H9 (cell line): ENCODE results near the gene TBX1. TPM values are rescaled to one million over a fixed set of nuclear protein-coding genes. Genes with fewer than 3 reads are reported as not detected.

ENCODE experiments used
- DNase-seq: peaks from one replicate; pipeline ENCODE4 v3.0.0-alpha.2; 2017
- H2AFZ ChIP-seq: one replicate; pipeline ENCODE4 v1.6.1; 2013; ENCODE audit warnings: mild to moderate bottlenecking, low read length, control low read depth, moderate library complexity
- H2AK5ac ChIP-seq: 2 replicates; pipeline ENCODE4 v1.6.1; 2013; ENCODE audit warnings: low read length, control low read depth, mixed read lengths; ENCODE audit not compliant: insufficient read length
- H2BK120ac ChIP-seq: one replicate; pipeline ENCODE4 v1.6.1; 2013; ENCODE audit warnings: low read depth, mild to moderate bottlenecking, low read length, control low read depth, inconsistent platforms; ENCODE audit not compliant: poor library complexity, severe bottlenecking
- H2BK12ac ChIP-seq: 2 replicates; pipeline ENCODE4 v1.6.1; 2013; ENCODE audit warnings: low read length, control low read depth, mixed read lengths, low read depth; ENCODE audit not compliant: insufficient read length
- H2BK15ac ChIP-seq: 2 replicates; pipeline ENCODE4 v1.6.1; 2013; ENCODE audit warnings: low read depth, low read length, control low read depth
- H2BK20ac ChIP-seq: one replicate; pipeline ENCODE4 v1.6.1; 2013; ENCODE audit warnings: low read depth, mild to moderate bottlenecking, low read length, control low read depth, inconsistent platforms; ENCODE audit not compliant: poor library complexity, severe bottlenecking
- H2BK5ac ChIP-seq: 2 replicates; pipeline ENCODE4 v1.6.1; 2013; ENCODE audit warnings: low read length, control low read depth, mixed read lengths; ENCODE audit not compliant: insufficient read length
- H3K14ac ChIP-seq: 2 replicates; pipeline ENCODE4 v1.6.1; 2013; ENCODE audit warnings: low read length, control low read depth; ENCODE audit not compliant: insufficient read depth
- H3K18ac ChIP-seq: 2 replicates; pipeline ENCODE4 v1.6.1; 2013; ENCODE audit warnings: low read depth, mild to moderate bottlenecking, mixed read lengths, low read length, control low read depth; ENCODE audit not compliant: insufficient read length
- H3K23ac ChIP-seq: 2 replicates; pipeline ENCODE4 v1.6.1; 2013; ENCODE audit warnings: low read length, control low read depth, mixed read lengths, low read depth; ENCODE audit not compliant: insufficient read length
- H3K23me2 ChIP-seq: 2 replicates; pipeline ENCODE4 v1.6.1; 2013; ENCODE audit warnings: low read depth, mild to moderate bottlenecking, mixed read lengths, low read length, control low read depth; ENCODE audit not compliant: insufficient read length, poor library complexity, severe bottlenecking
- H3K27ac ChIP-seq: 2 replicates; pipeline ENCODE4 v1.5.1; 2013; ENCODE audit warnings: low read length, control low read depth, mixed read lengths, low read depth; ENCODE audit not compliant: insufficient read length
- H3K27me3 ChIP-seq: 2 replicates; pipeline ENCODE4 v1.6.1; 2013; ENCODE audit warnings: low read length, control low read depth, inconsistent platforms; ENCODE audit not compliant: insufficient read depth
- H3K4ac ChIP-seq: 2 replicates; pipeline ENCODE4 v1.6.1; 2013; ENCODE audit warnings: low read depth, mild to moderate bottlenecking, control low read depth, inconsistent platforms, low read length, moderate library complexity
- H3K4me1 ChIP-seq: 2 replicates; pipeline ENCODE4 v1.6.1; 2013; ENCODE audit warnings: low read length, control low read depth, inconsistent platforms; ENCODE audit not compliant: insufficient read depth
- H3K4me2 ChIP-seq: 2 replicates; pipeline ENCODE4 v1.6.1; 2013; ENCODE audit warnings: low read length, control low read depth, mixed read lengths; ENCODE audit not compliant: insufficient read length, insufficient read depth
- H3K56ac ChIP-seq: 2 replicates; pipeline ENCODE4 v1.6.1; 2013; ENCODE audit warnings: low read depth, mild to moderate bottlenecking, mixed read lengths, low read length, control low read depth; ENCODE audit not compliant: insufficient read length
- H3K79me1 ChIP-seq: 2 replicates; pipeline ENCODE4 v1.6.1; 2013; ENCODE audit warnings: low read depth, mild to moderate bottlenecking, moderate library complexity, low read length, control low read depth, inconsistent platforms; ENCODE audit not compliant: insufficient read depth, poor library complexity, severe bottlenecking
- H3K79me2 ChIP-seq: 2 replicates; pipeline ENCODE4 v1.6.1; 2013; ENCODE audit warnings: low read length, control low read depth, inconsistent platforms; ENCODE audit not compliant: insufficient read depth
- H3K9ac ChIP-seq: 2 replicates; pipeline ENCODE4 v1.6.1; 2013; ENCODE audit warnings: low read length, control low read depth, mixed read lengths; ENCODE audit not compliant: insufficient read length; ENCODE audit errors: extremely low read depth
- H3K9me3 ChIP-seq: one replicate; pipeline ENCODE4 v1.6.1; 2013; ENCODE audit warnings: low read depth, low read length, inconsistent platforms; ENCODE audit not compliant: control insufficient read depth
- H3T11ph ChIP-seq: one replicate; pipeline ENCODE4 v1.6.1; 2013; ENCODE audit warnings: mild to moderate bottlenecking, low read length, control low read depth, inconsistent platforms
- H4K20me1 ChIP-seq: one replicate; pipeline ENCODE4 v1.6.1; 2013; ENCODE audit not compliant: control insufficient read depth, insufficient read length, insufficient read depth
- H4K5ac ChIP-seq: 2 replicates; pipeline ENCODE4 v1.6.1; 2013; ENCODE audit warnings: low read depth, mild to moderate bottlenecking, mixed read lengths, low read length, control low read depth; ENCODE audit not compliant: insufficient read length
- H4K8ac ChIP-seq: replicated peaks from 2 replicates; pipeline ENCODE4 v1.6.1; 2013; ENCODE audit warnings: low read length, control low read depth, mixed read lengths, low read depth; ENCODE audit not compliant: insufficient read length
- H4K91ac ChIP-seq: 2 replicates; pipeline ENCODE4 v1.6.1; 2013; ENCODE audit warnings: low read depth, mild to moderate bottlenecking, moderate library complexity, mixed read lengths, low read length, control low read depth; ENCODE audit not compliant: insufficient read length
- H3K27ac Mint-ChIP-seq, 3 experiments: 2 replicates in 2 of 3; 3 replicates in 1 of 3; pipeline ENCODE4 v1.8.0; 2020 to 2021; ENCODE audit warnings: mixed read lengths in 3 of 3, mild to moderate bottlenecking in 1 of 3, moderate library complexity in 1 of 3
- H3K27me3 Mint-ChIP-seq: 2 replicates; pipeline ENCODE4 v1.8.0; 2021; ENCODE audit warnings: low read depth, mild to moderate bottlenecking, moderate library complexity, mixed read lengths
- H3K36me3 Mint-ChIP-seq, 3 experiments: 2 replicates in 2 of 3; 3 replicates in 1 of 3; pipeline ENCODE4 v1.8.0; 2020 to 2021; ENCODE audit warnings: low read depth in 3 of 3, mixed read lengths in 3 of 3; ENCODE audit not compliant: insufficient read depth in 1 of 3
- H3K4me1 Mint-ChIP-seq, 2 experiments: 2 replicates each; pipeline ENCODE4 v1.8.0; 2020; ENCODE audit warnings: mixed read lengths in 2 of 2
- H3K4me3 Mint-ChIP-seq, 2 experiments: 2 replicates in 1 of 2; 3 replicates in 1 of 2; pipeline ENCODE4 v1.8.0; 2020 to 2021; ENCODE audit warnings: mild to moderate bottlenecking in 2 of 2, mixed read lengths in 2 of 2, moderate library complexity in 1 of 2
- H3K9me3 Mint-ChIP-seq, 2 experiments: 2 replicates in 1 of 2; 3 replicates in 1 of 2; pipeline ENCODE4 v1.8.0; 2020; ENCODE audit warnings: mild to moderate bottlenecking in 2 of 2, mixed read lengths in 2 of 2, moderate library complexity in 1 of 2
- CTCF ChIP-seq: fragments of 200-600 bp; sonication (generic); conservative IDR thresholded peaks from 3 replicates; pipeline ENCODE4 v1.8.0; 2021; ENCODE audit warnings: antibody characterized with exemption, mild to moderate bottlenecking
- WGBS: extraction: QIAGEN DNeasy Blood & Tissue Kit; methylation state at CpG from one replicate; pipeline ENCODE4 v1.1.7; 2013; ENCODE audit warnings: missing lambda C conversion rate, low lambda C conversion rate, mixed read lengths; ENCODE audit not compliant: insufficient read length; ENCODE audit errors: extremely low coverage; 5-methylcytosine and 5-hydroxymethylcytosine counted together
- total RNA-seq: library from RNA; stranded (reverse); gene quantifications from 2 replicates; pipeline ENCODE4 v1.2.1, GENCODE V29; 2021

The TBX1 gene
- total RNA-seq, 1 experiment from 2014 or later = 2.2 TPM

- no peak for DNase-seq
- Histone ChIP-seq H2BK12ac (no peak overlapping the region), H3K23ac (no peak overlapping the region), H2AK5ac (no peak overlapping the region), H3K27ac (no peak overlapping the region), H2AFZ (no peak overlapping the region), H3K14ac (no peak overlapping the region), H3K27me3 (peaks cover 72% of the 10 kb centered on the region), H4K5ac (no peak overlapping the region), H3K9me3 (no peaks in the 10 kb centered on the region), H3K23me2 (peaks cover 4% of the 10 kb centered on the region), H3K4me1 (peaks cover 4% of the 10 kb centered on the region; the same call in 1 of the 2 replicates), H3T11ph (no peak overlapping the region), H3K56ac (no peak overlapping the region), H3K9ac (no peak overlapping the region), H4K8ac (no peak overlapping the region), H2BK5ac (no peak overlapping the region), H4K20me1 (peaks cover 3% of the 10 kb centered on the region), H3K18ac (no peak overlapping the region), H3K79me1 (no peaks in the 10 kb centered on the region), H2BK120ac (no peak overlapping the region), H3K79me2 (no peaks in the 10 kb centered on the region), H4K91ac (no peak overlapping the region), H3K4ac (no peak overlapping the region), H3K4me2 (peak overlapping the region; percentile 15), H2BK20ac (no peak overlapping the region), H2BK15ac (no peak overlapping the region)
- H3K27me3 Mint-ChIP-seq = peaks cover 85% of the 10 kb centered on the region
- peaks cover 0 to 3% (median 0%) of the 10 kb centered on the region in 3 experiments; a peak in 2 of 7 replicates for H3K36me3 Mint-ChIP-seq
- peaks cover 16 to 52% of the 10 kb centered on the region in 2 experiments for H3K4me1 Mint-ChIP-seq
- H3K4me3 Mint-ChIP-seq = no peak overlapping the region
- H3K9me3 Mint-ChIP-seq = peaks cover 5 to 9% of the 10 kb centered on the region in 2 experiments; a peak in 3 of 5 replicates
- no peak overlapping the region for H3K27ac Mint-ChIP-seq
- WGBS = no CpG with 5 or more reads among the region's 17 CpGs
- TF ChIP-seq CTCF = no peak
These were observed 3.7 kb downstream of the TBX1 start for GRCh38 chr22:19764299-19764593.
